Adipose tissue (tissue), 3 donors: ENCODE measurements around the gene GRIK3. TPM values are rescaled to one million over a fixed set of nuclear protein-coding genes. Genes with fewer than 3 reads are reported as not detected.
"Not testable (repeated sequence)": the region's sequence is repeated elsewhere in the genome, so short reads cannot be mapped to it uniquely, and the experiment has no call there.

Experiments used
- H3K27ac ChIP-seq: one replicate; pipeline ENCODE4 v1.5.1; 2013; ENCODE audit warnings: low read depth, low read length
- WGBS, 3 donors: extraction: QIAGEN DNeasy Blood & Tissue Kit; methylation state at CpG; one replicate each; pipeline ENCODE4 v1.1.7; 2013; 5-methylcytosine and 5-hydroxymethylcytosine counted together
- polyA plus RNA-seq, 3 donors: library from polyadenylated mRNA; stranded (reverse); fragments of 200-250 nt; gene quantifications; one replicate each; pipeline ENCODE4 v1.2.3, GENCODE V29; 2013
- donor health status: healthy with polysubstance abuse.
- donor health status: Bipolar disorder and iron deficiency.
- donor health status: healthy.

Gene GRIK3
- polyA plus RNA-seq, 3 donors = 0.10 to 0.22 (median 0.12) TPM

DNA sequence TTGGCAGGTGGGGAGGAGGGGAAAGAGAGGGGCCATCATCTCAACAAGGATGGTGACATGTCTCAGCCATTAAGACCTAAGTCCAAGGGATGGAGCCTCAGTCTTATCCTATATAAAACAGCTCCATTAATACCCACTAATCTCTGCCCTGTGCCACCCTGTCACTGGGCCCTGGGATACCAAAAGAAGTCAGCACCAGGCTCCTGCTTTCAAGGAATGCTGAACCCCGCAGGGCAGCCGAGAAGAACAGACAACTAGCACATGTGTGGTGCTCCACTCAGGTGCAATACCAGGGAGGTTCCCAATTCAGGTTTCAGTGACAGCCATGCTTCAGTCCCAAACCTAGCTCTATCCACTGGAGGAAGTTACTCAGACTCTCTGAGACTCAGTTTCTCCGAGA lies 128.4 kb downstream of the GRIK3 start:
- no peak overlapping the region for H3K27ac ChIP-seq
- 62 to 84% (median 82%) methylated on average over 3 of the region's 3 CpGs for WGBS, 3 donors

DNA sequence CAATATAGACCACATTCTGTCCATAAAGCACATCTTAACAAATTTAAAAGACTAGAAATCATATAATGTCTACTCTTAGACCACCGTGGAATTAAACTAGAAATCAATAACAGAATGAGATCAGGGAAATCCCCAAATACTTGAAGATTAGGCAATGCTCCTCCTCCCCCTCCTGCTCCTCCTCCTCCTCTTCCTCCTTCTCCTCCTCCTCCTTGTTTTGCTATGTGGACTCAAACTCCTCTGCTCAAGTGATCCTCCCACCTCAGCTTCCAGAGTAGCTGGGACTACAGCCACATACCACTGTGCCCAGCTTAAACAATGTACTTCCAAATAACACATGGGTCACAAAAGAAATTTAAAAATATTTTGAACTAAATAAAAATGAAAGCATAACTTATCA lies 134.2 kb downstream of the GRIK3 start:
- H3K27ac ChIP-seq = no peak overlapping the region
- WGBS, 3 donors = 32 to 60% (median 53%) methylated on average over 1 of the region's 1 CpG

DNA sequence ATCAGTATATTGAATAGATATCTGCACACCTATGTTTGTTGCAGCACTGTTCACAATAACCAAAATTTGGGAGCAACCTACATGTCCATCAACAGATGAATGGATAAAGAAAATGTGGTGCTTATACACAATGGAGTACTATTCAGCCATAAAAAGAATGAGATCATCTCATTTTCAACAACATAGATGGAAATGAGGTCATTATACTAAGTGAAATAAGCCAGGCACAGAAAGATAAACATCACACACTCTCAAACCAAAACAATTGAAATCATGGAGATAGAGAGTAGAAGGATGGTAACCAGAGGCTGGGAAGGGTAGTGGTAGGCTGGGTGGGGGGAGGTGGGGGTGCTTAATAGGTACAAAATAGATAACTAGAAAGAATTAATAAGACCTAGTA lies 136.5 kb downstream of the GRIK3 start:
- H3K27ac ChIP-seq = not testable (repeated sequence)

DNA sequence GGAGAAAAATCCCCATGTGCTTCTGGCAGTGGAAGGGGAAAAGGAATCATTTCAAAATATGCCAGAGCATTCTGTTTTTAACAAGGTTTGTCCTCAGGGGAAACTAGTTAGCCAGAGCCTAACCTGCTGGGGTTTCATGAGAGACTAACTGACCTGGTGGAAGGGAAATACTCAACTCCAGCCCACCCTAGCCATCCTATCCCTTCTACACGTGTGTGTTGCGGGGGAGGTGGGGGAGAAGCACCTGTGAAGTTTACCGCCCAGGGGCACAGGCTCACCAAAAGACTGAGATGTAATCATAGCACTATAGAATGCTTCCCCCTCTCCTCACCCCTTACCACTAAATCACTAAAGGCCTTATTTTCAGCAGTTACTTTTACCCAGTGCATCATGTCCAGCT lies 139.5 kb downstream of the GRIK3 start:
- H3K27ac ChIP-seq = no peak overlapping the region
- 50 to 66% (median 65%) methylated on average over 3 of the region's 3 CpGs for WGBS, 3 donors

DNA sequence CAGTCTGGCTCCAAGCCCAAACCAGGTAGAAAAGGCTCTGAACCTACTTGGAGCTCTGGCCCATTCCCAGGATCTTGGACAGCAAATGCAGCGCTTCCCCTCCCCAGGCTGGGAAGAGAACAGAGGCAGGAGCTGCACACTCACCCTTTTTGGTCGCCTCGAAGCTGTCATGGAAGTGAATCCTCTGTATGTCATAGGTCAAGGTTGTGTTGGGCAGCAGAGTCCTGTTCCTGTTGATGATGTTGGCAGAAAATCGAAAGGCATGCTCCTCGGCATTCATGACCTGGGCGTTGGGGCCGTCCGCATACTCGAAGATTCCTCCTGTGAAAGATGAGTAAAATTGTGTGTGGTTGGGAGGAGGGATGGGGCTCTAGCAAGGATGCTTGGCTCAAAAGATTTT lies 143.5 kb downstream of the GRIK3 start:
- 62 to 75% (median 64%) methylated on average over 9 of the region's 9 CpGs for WGBS, 3 donors
- no peak overlapping the region for H3K27ac ChIP-seq

DNA sequence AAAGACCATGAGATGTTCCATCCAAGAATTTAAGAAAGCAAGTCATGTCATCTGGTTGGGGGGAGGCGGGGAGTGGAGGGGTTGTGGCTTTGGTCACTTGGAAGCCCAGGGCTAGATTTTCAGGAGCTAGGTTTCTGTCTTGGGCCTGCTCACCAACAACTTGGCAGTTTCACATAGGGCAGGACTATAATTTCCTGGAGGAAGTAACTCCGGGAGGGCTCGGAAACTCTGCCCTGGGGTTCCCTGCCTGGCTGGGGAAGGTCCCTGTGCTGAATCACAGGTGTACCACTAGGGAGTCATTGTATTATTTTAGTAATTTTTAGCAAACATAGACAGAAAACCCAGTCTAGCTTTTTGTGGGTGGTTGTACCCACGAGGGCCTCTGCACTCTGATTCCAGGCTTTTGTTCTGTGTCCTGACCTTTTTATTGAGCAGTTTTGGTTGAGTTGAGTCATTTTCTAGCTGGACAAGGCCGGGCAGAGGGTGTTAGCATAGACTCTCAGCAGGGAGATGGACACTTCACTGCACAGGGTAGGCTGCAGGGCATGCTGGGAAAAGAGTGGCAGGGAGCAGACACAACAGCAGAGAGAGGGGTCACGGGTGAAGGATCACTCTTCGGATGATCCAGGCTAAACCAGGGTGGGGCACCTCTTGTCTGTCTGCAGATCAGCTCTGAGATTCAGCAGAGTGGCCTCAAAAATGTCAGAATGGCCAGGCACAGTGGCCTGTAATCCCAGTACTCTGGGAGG lies 144.7 kb downstream of the GRIK3 start:
- 64 to 70% (median 70%) methylated on average over 7 of the region's 7 CpGs for WGBS, 3 donors
- H3K27ac ChIP-seq = no peak overlapping the region

DNA sequence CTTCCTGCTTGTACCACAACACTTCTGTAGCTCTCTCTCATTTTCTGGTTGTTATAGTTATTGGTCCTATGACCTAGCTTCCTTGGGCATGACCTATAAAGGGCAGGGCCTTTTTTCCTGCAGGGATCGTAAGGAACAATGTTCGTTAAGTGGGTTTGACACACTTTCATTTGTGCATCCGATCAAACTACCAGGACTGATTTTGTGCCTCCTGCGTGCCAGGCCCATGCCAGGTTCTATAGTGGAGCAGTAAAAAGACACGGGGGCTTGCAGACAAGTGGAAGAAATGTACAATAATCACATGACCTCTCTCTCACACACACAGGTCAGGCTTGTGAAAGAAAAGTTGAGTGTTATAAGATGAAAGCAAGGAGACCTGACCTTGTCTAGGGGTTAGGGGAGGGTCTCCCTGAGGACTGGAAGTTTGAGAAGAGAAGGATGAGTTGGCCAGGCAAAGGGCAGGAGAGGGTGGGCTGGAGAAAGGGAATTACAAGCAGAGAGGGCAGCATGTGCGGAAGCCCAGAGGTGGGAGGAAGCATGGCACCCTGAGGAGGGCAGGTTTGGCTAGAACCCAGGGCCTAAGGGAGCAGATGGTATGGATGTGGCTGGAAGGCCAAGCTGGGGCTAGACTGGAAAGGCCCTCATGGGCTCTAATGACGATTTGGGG lies 145.4 kb downstream of the GRIK3 start:
- H3K27ac ChIP-seq = no peak overlapping the region
- 73 to 80% (median 78%) methylated on average over 7 of the region's 7 CpGs for WGBS, 3 donors

DNA sequence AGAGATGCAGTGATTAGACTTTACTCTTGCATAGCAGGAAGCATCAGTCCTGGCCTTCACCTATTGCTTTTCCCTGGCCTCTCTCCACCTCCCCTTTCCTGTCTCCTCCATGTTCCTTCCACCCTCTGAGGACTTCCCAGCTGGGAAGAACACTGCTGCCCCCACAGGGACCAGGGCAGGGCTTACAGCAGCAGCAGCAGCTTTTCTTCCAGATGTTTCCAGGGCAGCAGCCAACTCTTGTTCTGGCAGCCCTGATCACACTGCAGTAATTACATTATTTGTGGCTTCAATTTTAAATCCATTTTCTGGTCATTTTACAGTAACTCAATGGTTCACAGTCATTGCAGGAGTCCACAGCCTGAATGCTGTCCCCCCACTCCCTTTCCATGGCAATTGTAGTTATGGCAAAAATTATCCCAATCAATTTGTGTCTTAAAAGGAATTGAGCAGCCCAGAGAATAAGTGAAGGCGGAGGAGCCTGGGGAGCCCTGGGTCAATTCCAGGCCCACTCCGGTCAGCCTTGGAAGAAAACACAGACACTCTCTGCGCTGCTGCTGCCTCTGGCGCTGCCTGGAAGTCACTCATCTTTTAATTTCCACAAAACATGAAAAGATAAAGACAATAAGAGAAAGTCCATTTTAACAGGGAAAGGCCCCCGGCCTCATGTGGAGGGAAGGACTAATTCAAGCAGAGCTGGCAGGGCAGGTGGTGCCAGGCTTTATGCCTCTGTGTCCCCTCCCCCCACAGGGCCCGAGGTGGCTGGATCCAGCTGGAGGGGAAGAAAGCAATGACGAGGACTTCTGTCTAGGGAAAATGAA lies 148.6 kb downstream of the GRIK3 start:
- WGBS, 3 donors = 51 to 62% (median 60%) methylated on average over 7 of the region's 7 CpGs

DNA sequence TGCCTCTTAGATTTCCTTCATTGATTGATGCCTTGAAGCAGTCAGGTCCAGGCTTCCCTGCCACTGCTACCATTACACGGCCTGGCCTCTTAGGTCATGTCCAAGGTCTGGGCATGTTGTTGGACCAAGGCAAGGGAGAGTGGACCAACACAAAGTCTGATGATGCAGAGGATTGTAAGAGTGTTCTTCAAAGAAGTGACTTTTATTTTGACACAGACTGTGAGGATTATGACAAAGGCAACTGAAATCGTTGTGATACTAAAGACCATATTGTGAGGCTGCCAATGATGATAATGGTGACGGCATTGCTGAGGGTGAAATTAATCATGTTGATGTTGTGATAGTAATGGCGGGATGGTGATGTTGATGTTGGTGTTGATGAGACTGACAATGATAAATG lies 149.5 kb downstream of the GRIK3 start:
- 63 to 70% (median 70%) methylated on average over 4 of the region's 4 CpGs for WGBS, 3 donors

More for the DNA sequence above, 148.6 kb downstream of the GRIK3 start:
- no peak overlapping the region for H3K27ac ChIP-seq

DNA sequence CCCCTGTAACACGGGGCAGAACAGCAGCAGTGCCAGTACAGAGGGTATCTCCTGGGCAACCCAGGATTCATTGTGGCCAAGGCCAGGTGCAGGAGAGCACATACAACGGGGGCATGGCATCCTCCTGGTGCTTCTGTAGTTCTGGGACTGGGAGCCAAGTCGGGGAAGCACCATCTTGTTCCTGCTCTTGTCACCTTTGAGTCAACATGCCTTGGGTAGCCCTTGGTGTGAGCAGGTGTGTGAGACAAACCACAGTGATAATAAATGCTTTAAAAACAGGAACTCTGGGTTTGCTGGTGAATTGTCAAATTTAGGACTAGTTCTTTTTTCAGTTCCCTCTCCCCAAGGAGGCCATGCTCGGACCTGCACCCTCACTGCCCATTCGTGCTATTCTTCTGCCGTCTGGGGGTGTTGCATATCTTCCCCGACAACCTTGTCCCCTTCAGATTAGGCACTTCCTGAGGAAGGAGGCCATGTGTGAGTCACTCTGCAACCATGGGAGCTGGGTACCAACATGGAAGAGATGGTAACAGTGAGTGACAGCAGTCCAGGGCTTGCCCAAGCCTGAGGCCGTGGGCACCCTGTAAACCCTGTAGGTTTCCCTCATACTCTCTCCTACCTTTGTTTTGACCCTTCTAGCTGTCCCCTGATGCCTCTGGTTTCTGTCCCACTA lies 150.2 kb downstream of the GRIK3 start:
- H3K27ac ChIP-seq = no peak overlapping the region
- WGBS, 3 donors = 59 to 62% (median 60%) methylated on average over 8 of the region's 8 CpGs

More for the DNA sequence above, 149.5 kb downstream of the GRIK3 start:
- H3K27ac ChIP-seq = no peak overlapping the region

DNA sequence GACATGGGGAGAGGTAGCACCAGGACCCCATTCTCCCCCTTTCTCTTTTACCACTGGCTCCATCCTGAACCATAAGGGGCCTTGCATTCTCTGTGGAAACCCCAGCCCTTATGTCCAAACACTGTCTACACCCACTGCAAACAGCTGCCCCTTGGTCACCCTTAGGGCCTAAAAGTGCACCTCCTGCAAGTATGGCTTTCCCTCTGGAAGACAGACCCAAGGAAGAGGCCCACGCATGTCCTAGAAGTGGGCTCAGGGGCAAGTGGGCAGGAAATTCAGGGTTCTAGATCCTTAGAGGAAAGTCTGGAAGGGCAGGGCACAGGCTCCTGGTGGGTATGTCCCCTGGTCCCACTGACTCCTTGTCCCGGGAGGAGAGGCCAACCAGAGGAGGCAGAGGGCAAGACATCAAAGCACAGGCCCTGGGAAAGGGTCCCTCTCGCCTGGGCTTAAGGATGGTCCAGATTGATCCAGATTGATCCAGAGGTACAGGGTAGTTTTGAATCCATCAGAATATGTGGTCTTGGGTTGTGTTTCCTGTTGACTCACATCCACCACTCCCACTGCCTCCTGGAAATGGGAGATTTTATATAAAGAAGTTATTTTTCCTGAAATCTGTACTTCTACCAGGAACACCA lies 150.9 kb downstream of the GRIK3 start:
- WGBS, 3 donors = 80 to 90% (median 88%) methylated on average over 3 of the region's 3 CpGs
- H3K27ac ChIP-seq = no peak overlapping the region

DNA sequence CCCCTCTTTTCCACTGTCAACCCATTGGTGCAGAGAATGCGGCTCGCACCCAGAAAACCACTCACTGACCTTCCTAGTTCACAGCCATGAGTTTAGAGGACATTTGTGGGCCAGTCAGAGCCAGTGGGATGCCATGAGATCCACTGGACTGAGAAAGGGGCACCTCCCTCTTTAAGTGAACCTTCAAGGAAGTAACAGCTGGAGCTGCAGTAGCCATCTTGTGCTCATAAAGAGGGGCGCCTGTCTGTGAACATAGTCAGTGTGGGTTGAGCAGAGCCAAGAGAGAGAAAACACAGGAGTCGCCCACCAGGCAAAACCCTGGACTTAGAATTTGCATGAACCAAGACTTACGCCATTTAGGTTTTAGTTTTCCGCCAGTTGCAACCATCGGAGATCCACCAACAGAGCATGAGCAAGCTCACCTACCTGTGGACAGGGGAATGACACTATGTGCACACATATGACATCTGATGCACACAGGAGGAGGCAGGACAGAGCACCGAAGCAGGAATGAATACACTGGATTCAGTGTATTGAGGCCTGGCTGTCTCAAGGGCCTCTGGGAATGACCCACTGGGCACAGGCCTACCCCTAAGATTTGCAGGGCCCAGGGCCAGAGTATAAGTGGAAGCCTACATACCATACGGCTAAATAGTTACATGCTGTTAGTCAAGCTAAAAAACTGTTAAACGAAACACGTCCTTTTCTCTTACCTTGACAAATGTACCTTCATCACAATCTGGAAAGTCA lies 151.6 kb downstream of the GRIK3 start:
- no peak overlapping the region for H3K27ac ChIP-seq
- 84 to 95% (median 93%) methylated on average over 11 of the region's 11 CpGs for WGBS, 3 donors

DNA sequence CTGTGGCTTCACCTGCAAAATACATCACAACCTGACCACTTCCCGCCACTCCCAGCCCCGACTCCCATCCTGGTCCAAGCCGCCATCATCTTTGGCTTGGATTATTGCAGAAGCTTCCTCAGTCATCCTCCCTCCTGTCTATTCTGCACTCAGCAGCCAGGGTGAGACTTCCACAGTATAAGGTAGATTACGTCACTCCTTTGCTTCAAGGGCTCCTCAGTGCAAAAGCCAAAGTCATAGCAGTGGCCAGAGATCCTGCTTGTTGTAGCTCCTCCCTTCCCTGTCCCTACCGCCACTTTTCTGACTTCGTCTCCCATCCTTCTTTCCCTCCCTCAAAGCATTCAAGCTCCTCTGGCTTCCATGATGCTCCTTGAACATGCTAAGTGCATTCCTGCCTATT lies 152.8 kb downstream of the GRIK3 start:
- 80 to 85% (median 81%) methylated on average over 6 of the region's 6 CpGs for whole genome bisulfite sequencing, 3 donors
- no peak overlapping the region for H3K27ac ChIP-seq

DNA sequence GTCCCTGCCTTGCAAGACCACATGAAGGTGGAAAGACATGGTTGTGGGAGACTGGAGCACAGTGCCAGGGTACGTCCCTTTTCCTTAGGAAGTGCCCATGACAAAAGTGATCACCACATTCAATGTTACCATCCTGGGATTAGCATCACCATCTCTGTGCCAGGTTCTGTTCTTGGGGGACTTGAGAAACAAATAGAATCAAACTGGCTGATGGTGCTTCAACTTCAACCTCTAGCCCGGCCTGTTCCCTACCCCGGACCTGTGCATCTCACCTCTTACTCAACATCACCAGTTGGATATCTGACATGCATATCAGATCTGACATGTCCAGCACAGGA lies 153.3 kb downstream of the GRIK3 start:
- no peak overlapping the region for H3K27ac ChIP-seq
- WGBS, 3 donors = 74 to 92% (median 85%) methylated on average over 3 of the region's 3 CpGs

DNA sequence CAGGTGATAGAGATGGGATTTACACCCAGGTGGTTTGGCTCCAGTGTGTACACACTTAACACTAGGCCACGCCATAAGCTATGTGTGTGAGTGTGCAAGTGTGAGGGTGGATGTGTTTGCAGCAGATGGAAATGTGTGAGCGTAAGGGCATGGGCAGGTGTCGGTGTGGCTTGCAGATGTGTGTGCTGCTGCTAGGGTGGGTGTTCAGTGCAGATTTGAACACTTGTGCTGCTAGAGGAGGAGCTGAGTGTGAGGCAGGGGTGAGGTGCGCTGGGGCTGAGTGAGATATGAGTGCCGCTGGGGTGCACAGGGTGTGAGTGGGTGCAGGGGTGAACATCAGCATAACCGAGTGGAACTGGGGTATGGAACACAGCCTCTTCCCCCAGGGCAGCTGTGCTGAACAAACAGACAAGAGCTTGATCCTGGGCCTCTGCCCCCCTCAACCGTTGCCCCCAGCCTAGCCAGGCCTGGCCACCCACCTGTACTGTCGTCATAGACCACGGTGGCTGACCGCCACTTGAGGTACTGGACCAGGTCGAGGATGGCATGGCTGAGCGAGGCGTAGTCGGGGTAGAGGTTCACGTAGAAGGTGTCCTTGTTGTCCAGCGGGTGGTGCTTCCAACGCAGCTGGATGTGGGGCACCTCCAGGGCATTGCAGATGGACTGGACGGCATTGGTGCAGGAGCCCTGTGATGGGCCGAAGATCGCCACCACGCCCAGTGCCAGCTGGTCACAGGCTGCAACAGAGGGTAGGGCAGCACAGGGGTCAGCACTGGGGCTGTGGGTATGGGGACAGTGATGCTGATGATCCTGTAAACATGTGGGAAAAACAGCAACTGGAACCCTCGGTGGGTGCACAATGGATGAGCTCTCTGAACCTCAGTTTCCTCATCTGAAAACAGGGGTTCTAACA lies 153.9 kb downstream of the GRIK3 start:
- WGBS, 3 donors = 82 to 92% (median 87%) methylated on average over 22 of the region's 22 CpGs
- no peak overlapping the region for H3K27ac ChIP-seq

DNA sequence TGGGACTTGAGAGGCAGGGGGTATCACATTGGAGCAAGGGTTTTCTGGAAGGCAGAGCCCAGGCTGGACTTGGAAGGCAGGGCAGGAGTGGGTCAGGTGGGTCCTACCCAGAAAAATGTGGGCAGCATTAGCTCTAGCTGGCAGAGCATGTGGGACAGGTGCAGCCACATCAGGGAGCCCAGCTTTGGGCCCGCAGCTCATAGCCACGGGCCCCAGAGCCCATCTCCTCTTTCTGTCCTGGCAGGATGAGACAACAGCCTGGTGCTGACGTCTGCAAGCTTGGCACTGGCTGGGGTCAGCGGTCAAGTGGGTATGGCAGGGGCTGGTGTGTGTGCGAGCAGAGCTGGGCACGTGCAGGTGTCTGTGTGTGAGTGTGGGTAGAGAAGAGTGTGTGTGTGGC lies 154.7 kb downstream of the GRIK3 start:
- H3K27ac ChIP-seq = no peak overlapping the region
- 81 to 88% (median 82%) methylated on average over 6 of the region's 6 CpGs for WGBS, 3 donors

DNA sequence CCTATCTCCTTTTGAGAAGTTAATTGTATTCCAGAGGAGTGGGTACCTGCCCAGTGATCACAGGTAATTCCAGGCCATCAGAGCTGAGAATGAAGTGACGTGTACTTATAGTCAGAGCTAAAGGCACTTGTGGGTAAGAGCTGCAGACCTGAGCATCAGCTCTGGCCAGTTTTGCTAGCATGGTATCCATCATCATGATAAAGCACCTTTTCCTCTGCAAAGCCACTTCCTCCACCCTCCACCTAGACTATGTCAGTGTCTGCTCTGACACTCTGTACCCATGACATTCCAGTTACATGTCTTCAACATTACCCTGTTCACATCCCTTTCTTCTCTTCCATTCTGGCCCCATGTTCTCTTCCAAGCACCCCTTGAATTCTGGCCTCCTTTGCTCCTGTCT lies 157.3 kb downstream of the GRIK3 start:
- 28 to 78% (median 60%) methylated on average over 1 of the region's 1 CpG for WGBS, 3 donors
- H3K27ac ChIP-seq = no peak overlapping the region
